ENCODE results near the gene RBM19. TPM values are rescaled to one million over a fixed set of nuclear protein-coding genes. Genes with fewer than 3 reads are reported as not detected.
"Not testable (repeated sequence)": the region's sequence is repeated elsewhere in the genome, so short reads cannot be mapped to it uniquely, and the experiment has no call there.

The RBM19 gene
- 16.9 TPM for polyA plus RNA-seq (2013, experiment 1 of 2; ENCODE audit: insufficient read length)
- 17.2 TPM for polyA plus RNA-seq (2013, experiment 2 of 2; ENCODE audit: insufficient read length)

- DNase-seq: peak; percentile 98
Measured at GRCh38 chr12:113965951-113966797, at the start of gene RBM19. TSS of gene RBM19 (minus strand) at chr12:113966325. CDS start at chr12:113966227, 98 bp downstream.

GRCh38 chr12:114015851-114016250 lies 49.7 kb upstream of the RBM19 start:
- DNase-seq: no peak

GRCh38 chr12:114013575-114014345 lies 47.6 kb upstream of the RBM19 start:
- DNase-seq: peak; percentile 3

- DNase-seq: no peak
Measured at GRCh38 chr12:114012744-114013431, 46.8 kb upstream of the RBM19 start.

- DNase-seq: no peak
Measured at GRCh38 chr12:114011711-114012110, 45.6 kb upstream of the RBM19 start.

- DNase-seq: no peak
Measured at GRCh38 chr12:114006482-114007425, 40.6 kb upstream of the RBM19 start.

- no peak for DNase-seq
Measured at GRCh38 chr12:114004402-114004801, 38.3 kb upstream of the RBM19 start.

- DNase-seq: no peak
Measured at GRCh38 chr12:114003286-114003685, 37.2 kb upstream of the RBM19 start.

- DNase-seq: no peak
Measured at GRCh38 chr12:114001511-114002340, 35.6 kb upstream of the RBM19 start.

- DNase-seq: no peak
Measured at GRCh38 chr12:114000861-114001260, 34.7 kb upstream of the RBM19 start.

GRCh38 chr12:114000261-114000660 lies 34.1 kb upstream of the RBM19 start:
- not testable (repeated sequence) for DNase-seq

- no peak for DNase-seq
Measured at GRCh38 chr12:113997365-113997764, 31.2 kb upstream of the RBM19 start.

- no peak for DNase-seq
Measured at GRCh38 chr12:113996026-113996425, 29.9 kb upstream of the RBM19 start.

- no peak for DNase-seq
Measured at GRCh38 chr12:113994051-113994450, 27.9 kb upstream of the RBM19 start.

- not testable (repeated sequence) for DNase-seq
Measured at GRCh38 chr12:113992751-113993150, 26.6 kb upstream of the RBM19 start.

GRCh38 chr12:113991224-113992044 lies 25.3 kb upstream of the RBM19 start:
- DNase-seq: no peak

GRCh38 chr12:113990250-113991223 lies 24.4 kb upstream of the RBM19 start:
- no peak for DNase-seq

GRCh38 chr12:113988976-113989375 lies 22.9 kb upstream of the RBM19 start:
- no peak for DNase-seq

- no peak for DNase-seq
Measured at GRCh38 chr12:113988064-113988451, 21.9 kb upstream of the RBM19 start.
